ENCODE results near the gene TGFB2.

Gene TGFB2

GRCh38 chr1:218429301-218429700, 84.2 kb downstream of the TGFB2 start:
- no peak for TF ChIP-seq CTCF (IDR thresholded peaks at IDR 0.05; ENCODE audit: control extremely low read depth, extremely low read depth, low read depth, missing control alignments)
- ChIA-PET POLR2A (no interaction called here), CTCF (interaction anchor here (1.0 kb wide), 1 partner anchor 1232 kb away, joined by 3 read pairs; no protein-coding TSS in a partner anchor)
- DNase-seq (ENCODE audit: extremely low spot score) = no peak

- ChIA-PET POLR2A (no interaction called here), CTCF (interaction anchor here (1.4 kb wide), 1 partner anchor 10 kb away, joined by 4 read pairs; no protein-coding TSS in a partner anchor)
- TF ChIP-seq CTCF (IDR thresholded peaks at IDR 0.05; ENCODE audit: control extremely low read depth, extremely low read depth, low read depth, missing control alignments) = no peak
- no peak for DNase-seq (ENCODE audit: extremely low spot score)
Observed at GRCh38 chr1:218430346-218430745, 85.2 kb downstream of the TGFB2 start.

DNA sequence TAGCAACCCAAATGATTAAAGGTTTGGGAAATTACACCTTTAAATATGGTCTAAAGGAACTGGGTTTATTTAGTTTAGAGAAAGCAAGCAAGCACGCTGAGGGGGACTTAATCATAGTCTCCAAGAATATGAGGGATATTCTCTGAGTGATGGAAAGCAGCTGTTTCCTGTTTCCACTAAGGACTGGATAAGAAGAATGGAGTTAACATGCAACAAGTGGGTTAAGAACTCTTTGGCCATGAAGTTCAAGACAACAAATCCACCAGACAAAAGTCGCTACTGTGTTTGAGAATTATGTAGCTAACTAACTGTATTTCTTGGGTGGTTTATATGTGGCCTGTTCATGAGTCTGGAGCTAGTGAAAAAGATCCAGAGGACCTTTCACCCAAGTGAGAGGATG, 85.7 kb downstream of the TGFB2 start:
- no peak for TF ChIP-seq CTCF (IDR thresholded peaks at IDR 0.05; ENCODE audit: control extremely low read depth, extremely low read depth, low read depth, missing control alignments)
- no peak for DNase-seq (ENCODE audit: extremely low spot score)
- ChIA-PET CTCF (interaction anchor here (1.3 to 1.4 kb wide), 2 partner anchors 11 to 15 kb away, joined by 4 read pairs; no protein-coding TSS in a partner anchor), POLR2A (no interaction called here)

DNA sequence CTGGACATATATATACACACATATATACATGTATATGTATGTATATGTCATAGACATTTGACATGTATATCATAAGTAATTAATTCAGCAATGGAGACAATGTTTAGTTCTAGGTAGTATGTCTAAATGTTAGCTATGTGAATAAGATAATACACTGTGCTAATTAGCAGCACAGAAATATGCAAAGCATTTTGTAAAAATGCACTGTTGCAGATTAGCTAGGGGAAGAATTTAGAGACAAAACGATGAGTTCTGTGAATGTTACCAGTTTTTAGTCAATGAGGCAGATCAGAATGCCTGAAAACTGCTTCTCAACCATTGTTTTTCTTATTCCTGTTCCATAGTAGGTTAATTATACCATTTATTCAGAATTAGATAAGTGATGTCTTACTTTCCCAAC, 86.3 kb downstream of the TGFB2 start:
- no peak for DNase-seq (ENCODE audit: extremely low spot score)
- no peak for TF ChIP-seq CTCF (IDR thresholded peaks at IDR 0.05; ENCODE audit: control extremely low read depth, extremely low read depth, low read depth, missing control alignments)
- ChIA-PET CTCF (interaction anchor here (1.3 to 1.4 kb wide), 2 partner anchors 12 to 14 kb away, joined by 4 read pairs; no protein-coding TSS in a partner anchor), POLR2A (no interaction called here)

- ChIA-PET POLR2A (no interaction called here), CTCF (interaction anchor here (1.0 kb wide), 1 partner anchor 13 kb away, joined by 4 read pairs; no protein-coding TSS in a partner anchor)
- no peak for DNase-seq (ENCODE audit: extremely low spot score)
Observed at GRCh38 chr1:218433744-218434143, 88.6 kb downstream of the TGFB2 start.

DNA sequence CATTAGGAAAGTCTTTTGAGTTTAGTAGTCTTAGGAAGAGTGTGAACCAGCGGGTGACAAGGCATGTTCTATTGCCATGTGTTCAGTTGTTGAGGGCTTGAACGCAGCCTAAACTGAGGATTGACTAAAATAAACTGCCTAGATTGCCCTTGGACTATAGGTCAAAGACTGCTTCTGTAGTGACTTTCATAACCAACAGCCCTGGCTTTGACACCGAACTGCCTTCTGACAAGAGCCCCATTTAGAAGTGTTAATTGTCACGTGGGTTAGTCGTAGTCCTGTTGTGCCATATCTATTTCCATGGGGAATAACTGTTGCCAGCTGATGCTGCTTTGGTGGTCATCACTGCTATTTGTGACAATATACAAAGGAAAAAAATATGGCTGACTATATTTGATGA, 90.4 kb downstream of the TGFB2 start:
- CTCF ChIA-PET = no interaction called here

More at GRCh38 chr1:218433744-218434143, 88.6 kb downstream of the TGFB2 start:
- no peak for TF ChIP-seq CTCF (IDR thresholded peaks at IDR 0.05; ENCODE audit: control extremely low read depth, extremely low read depth, low read depth, missing control alignments)

More for the DNA sequence above, 90.4 kb downstream of the TGFB2 start:
- TF ChIP-seq CTCF (IDR thresholded peaks at IDR 0.05; ENCODE audit: control extremely low read depth, extremely low read depth, low read depth, missing control alignments) = no peak
- DNase-seq (ENCODE audit: extremely low spot score) = no peak
- POLR2A ChIA-PET = no interaction called here

All from GM10248 (cell line).